GM12878 (cell line): ENCODE results near the gene GTPBP6. TPM values are rescaled to one million over a fixed set of nuclear protein-coding genes. Genes with fewer than 3 reads are reported as not detected.

Experiments used
- ATAC-seq: fragments of 200-7000 bp; cut with Tn5 transposase; 3 replicates; pipeline ENCODE4 v1.9.1; 2020; ENCODE audit warnings: mild to moderate bottlenecking, moderate library complexity
- BruUV-seq: library from RNA; stranded (reverse); fragments of 400-500 nt; replicated peaks from 2 replicates; lab custom pipeline; 2021; lab: Mats Ljungman, UMichigan
- CTCF ChIA-PET: fragments of 300-600 bp; sonication (Branson Sonifier 250); formaldehyde crosslinking; extraction: SDS; loops from one replicate; lab custom pipeline; 2021; ENCODE audit warnings: inconsistent platforms; lab: Yijun Ruan, JAX
- POLR2A ChIA-PET: fragments of 350-600 bp; formaldehyde crosslinking; extraction: SDS; loops from one replicate; lab custom pipeline; 2021; ENCODE audit warnings: inconsistent platforms; lab: Charles Lee
- RAD21 ChIA-PET: fragments of 300-600 bp; sonication (Branson Sonifier 250); formaldehyde crosslinking; loops from one replicate; lab custom pipeline; 2023; ENCODE audit warnings: antibody characterized with exemption; ENCODE audit not compliant: unreplicated experiment; lab: Charles Lee
- SMC1A ChIA-PET: fragments of 300-600 bp; sonication (Branson Sonifier 250); formaldehyde crosslinking; loops from one replicate; lab custom pipeline; 2023; ENCODE audit not compliant: unreplicated experiment, uncharacterized antibody; lab: Charles Lee
- DNase-seq: peaks from one replicate; pipeline ENCODE4 v3.0.0-alpha.2; 2011; ENCODE audit warnings: low read depth, low spot score
- FAIRE-seq: peaks from 3 replicates; lab custom pipeline; 2011; peaks lifted over from hg19 to GRCh38; lab: Jason Lieb, UNC
- H2AFZ ChIP-seq: 2 replicates; pipeline ENCODE4 v1.6.0; 2011; ENCODE audit warnings: low read depth, low read length, control low read depth; ENCODE audit not compliant: control insufficient read depth
- H3K27ac ChIP-seq: 2 replicates; pipeline ENCODE4 v1.5.1; 2011; ENCODE audit warnings: control low read depth; ENCODE audit not compliant: control insufficient read depth, insufficient read depth
- H3K27me3 ChIP-seq, 2 experiments: replicated peaks in 1 of 2; 2 replicates each; pipeline versions ENCODE4 v1.6.0 to v1.6.1; 2011; ENCODE audit warnings: low read length in 1 of 2; ENCODE audit not compliant: control insufficient read depth in 2 of 2, insufficient read depth in 2 of 2
- H3K36me3 ChIP-seq, 2 experiments: 2 replicates each; pipeline ENCODE4 v1.5.1; 2011; ENCODE audit warnings: low read length in 1 of 2; ENCODE audit not compliant: control insufficient read depth in 2 of 2, insufficient read depth in 2 of 2
- H3K4me1 ChIP-seq: 2 replicates; pipeline ENCODE4 v1.6.1; 2011; ENCODE audit warnings: mild to moderate bottlenecking, low read length, moderate library complexity, mixed read lengths; ENCODE audit not compliant: control insufficient read depth, insufficient read depth
- H3K4me2 ChIP-seq: 2 replicates; pipeline ENCODE4 v1.6.0; 2011; ENCODE audit warnings: control low read depth; ENCODE audit not compliant: control insufficient read depth, insufficient read depth
- H3K4me3 ChIP-seq: fragments of 200-600 bp; sonication (generic); 2 replicates; pipeline ENCODE4 v1.5.1; 2016
- H3K79me2 ChIP-seq: 2 replicates; pipeline ENCODE4 v1.6.0; 2011; ENCODE audit warnings: low read length; ENCODE audit not compliant: control insufficient read depth, insufficient read depth
- H3K9ac ChIP-seq: 2 replicates; pipeline ENCODE4 v1.8.0; 2011; ENCODE audit warnings: low read length, control low read depth, mixed read lengths; ENCODE audit not compliant: control insufficient read depth, insufficient read depth
- H3K9me3 ChIP-seq: replicated peaks from 3 replicates; pipeline ENCODE4 v1.5.1; 2011; ENCODE audit warnings: mild to moderate bottlenecking, low read length; ENCODE audit not compliant: control insufficient read depth, insufficient read depth
- H4K20me1 ChIP-seq: 2 replicates; pipeline ENCODE4 v1.6.0; 2011; ENCODE audit not compliant: control insufficient read depth, insufficient read depth
- BCL11A ChIP-seq: IDR thresholded peaks from 2 replicates; pipeline ENCODE4 v1.6.1; 2011; ENCODE audit warnings: low read depth, low read length
- EED ChIP-seq: sonication (generic); IDR thresholded peaks from 2 replicates; pipeline ENCODE4 v1.6.1; 2016; ENCODE audit warnings: antibody characterized with exemption, low read depth
- HDAC2 ChIP-seq: fragments of 200-600 bp; sonication (generic); IDR thresholded peaks from 2 replicates; pipeline ENCODE4 v1.6.1; 2017
- JUNB ChIP-seq: IDR thresholded peaks from 2 replicates; pipeline ENCODE4 v1.6.1; 2016; ENCODE audit warnings: antibody characterized with exemption, mild to moderate bottlenecking
- PAX5 ChIP-seq: IDR thresholded peaks from 2 replicates; pipeline ENCODE4 v1.6.1; 2011; ENCODE audit warnings: low read depth, low read length, borderline replicate concordance
- POLR2AphosphoS5 ChIP-seq: IDR thresholded peaks from 2 replicates; pipeline ENCODE4 v1.6.1; 2011; ENCODE audit warnings: mild to moderate bottlenecking, low read length, inconsistent platforms
- RB1 ChIP-seq: fragments of 450-650 bp; formaldehyde crosslinking; IDR thresholded peaks from 2 replicates; pipeline ENCODE4 v1.6.1; 2017; ENCODE audit warnings: mild to moderate bottlenecking, borderline replicate concordance
- RBBP5 ChIP-seq: fragments of 200-600 bp; sonication (generic); conservative IDR thresholded peaks from 2 replicates; pipeline ENCODE4 v1.6.1; 2016
- SRF ChIP-seq, 2 experiments: IDR thresholded peaks; 2 replicates each; pipeline ENCODE4 v1.6.1; 2011; ENCODE audit warnings: low read depth in 2 of 2, low read length in 2 of 2, mild to moderate bottlenecking in 1 of 2, moderate library complexity in 1 of 2
- WRNIP1 ChIP-seq: IDR thresholded peaks from 2 replicates; pipeline ENCODE4 v1.6.1; 2011; ENCODE audit warnings: low read depth, low read length, improper control_type of control experiment, borderline replicate concordance
- YBX1 ChIP-seq: fragments of 450-650 bp; IDR thresholded peaks from 2 replicates; pipeline ENCODE4 v1.6.1; 2016; ENCODE audit warnings: antibody characterized with exemption
- ZNF24 ChIP-seq: fragments of 450-650 bp; IDR thresholded peaks from 2 replicates; pipeline ENCODE4 v1.6.1; 2017; ENCODE audit warnings: antibody characterized with exemption, mild to moderate bottlenecking
- WGBS: methylation state at CpG from one replicate; pipeline ENCODE4 v1.1.6; 2016; ENCODE audit warnings: low lambda C conversion rate; ENCODE audit not compliant: insufficient replicate concordance, insufficient coverage; ENCODE audit errors: missing lambda C conversion rate; 5-methylcytosine and 5-hydroxymethylcytosine counted together
- in situ Hi-C: fragments of 300-500 bp; cut with MboI; formaldehyde crosslinking; loops from 9 replicates; pipeline ENCODE4 v1.14.3; 2018; ENCODE audit warnings: mixed read lengths
- intact Hi-C: fragments of 100-400 bp; cut with micrococcal nuclease; formaldehyde crosslinking; loops from one replicate; pipeline ENCODE4 v1.14.2; 2022; ENCODE audit not compliant: unreplicated experiment
- polyA plus RNA-seq, 11 experiments: library from polyadenylated mRNA; depleted of rRNA in 4 of 11; unstranded in 6 of 11; stranded (reverse) in 5 of 11; fragments of >200 nt; fragmentation: Nextera tagmentation in 4 of 11; fragmentation: Illumina TruSeq in 1 of 11; extraction: Ambion mirVana in 4 of 11; extraction: Trizol in 1 of 11; gene quantifications; 1 replicate in 1 of 11; 2 replicates in 10 of 11; pipeline versions ENCODE4 v1.2.1 to v1.2.3, GENCODE V29; 2011 to 2016; ENCODE audit warnings: inconsistent platforms in 2 of 11, missing spikeins in 2 of 11, low read depth in 1 of 11
- total RNA-seq, 4 experiments: library from RNA; depleted of rRNA in 3 of 4; stranded (reverse); fragments of >200 nt in 3 of 4; fragmentation: Illumina TruSeq in 1 of 4; extraction: Trizol in 1 of 4; gene quantifications; 2 replicates each; pipeline versions ENCODE4 v1.2.1 to v1.2.3, GENCODE V29; 2013 to 2021
- TF ChIP-seq, protein P1 (sequence below): fragments of 450-650 bp; IDR thresholded peaks from 2 replicates; pipeline ENCODE4 v1.6.1; 2017; ENCODE audit warnings: mild to moderate bottlenecking, moderate library complexity

The GTPBP6 gene
- total and polyA plus RNA-seq, 10 of the 15 experiments (the other 5 are each of a cell fraction or from before 2014, with no cell fraction given): 0.31 to 71.0 (median 21.1) TPM

DNA sequence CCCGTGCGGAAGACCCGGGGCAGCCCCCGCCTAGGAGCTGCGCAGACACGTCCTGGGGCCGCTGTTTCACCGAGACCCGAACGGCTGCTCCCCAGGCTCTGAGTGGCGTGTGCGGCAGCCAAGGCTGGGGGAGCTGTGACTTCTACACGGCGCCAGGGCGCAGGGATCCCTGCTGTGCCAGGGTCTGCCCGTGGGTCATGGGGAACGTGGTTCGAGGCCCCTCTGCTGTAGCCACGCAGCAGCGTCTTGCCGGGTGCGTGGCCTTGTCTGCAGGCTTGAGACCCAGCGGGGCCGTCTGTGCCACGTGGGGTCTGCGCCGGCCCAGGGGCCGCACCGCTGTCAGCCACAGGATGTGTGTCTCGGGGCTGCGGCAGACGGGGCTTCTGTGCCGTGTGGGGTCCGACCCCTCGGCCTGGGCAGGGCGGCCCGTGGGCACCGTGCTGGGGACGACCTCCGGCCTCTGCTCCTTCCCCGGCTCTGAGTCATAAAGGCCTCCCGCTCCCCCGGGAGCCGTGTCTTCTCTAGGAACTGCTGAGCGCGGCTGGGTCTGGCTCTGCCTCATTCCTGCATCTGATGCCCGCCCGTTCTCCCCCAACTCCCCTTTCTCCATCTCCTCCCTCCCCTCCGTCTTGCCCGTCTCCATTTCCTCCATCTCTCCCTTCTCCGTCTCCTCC is 12.7 kb upstream of the GTPBP6 start:
- H4K20me1 ChIP-seq: no peaks in the 10 kb centered on the region
- H3K27me3 ChIP-seq: no peaks in the 10 kb centered on the region
- SMC1A ChIA-PET: no interaction called here
- intact Hi-C loops: no loop called here
- WGBS: 15% methylated on average over 34 of the region's 51 CpGs
- no peak overlapping the region for H3K27ac ChIP-seq
- no peak for TF ChIP-seq RB1
- TF ChIP-seq SRF (IDR thresholded peaks at IDR 0.05; ENCODE audit: low read depth in 2 of 2, low read length in 2 of 2): no peak
- TF ChIP-seq HDAC2: no peak
- TF ChIP-seq RBBP5: no peak
- TF ChIP-seq BCL11A: no peak
- TF ChIP-seq JUNB: no peak
- TF ChIP-seq POLR2AphosphoS5: no peak
- no peak for TF ChIP-seq EED
- TF ChIP-seq, protein P1, sequence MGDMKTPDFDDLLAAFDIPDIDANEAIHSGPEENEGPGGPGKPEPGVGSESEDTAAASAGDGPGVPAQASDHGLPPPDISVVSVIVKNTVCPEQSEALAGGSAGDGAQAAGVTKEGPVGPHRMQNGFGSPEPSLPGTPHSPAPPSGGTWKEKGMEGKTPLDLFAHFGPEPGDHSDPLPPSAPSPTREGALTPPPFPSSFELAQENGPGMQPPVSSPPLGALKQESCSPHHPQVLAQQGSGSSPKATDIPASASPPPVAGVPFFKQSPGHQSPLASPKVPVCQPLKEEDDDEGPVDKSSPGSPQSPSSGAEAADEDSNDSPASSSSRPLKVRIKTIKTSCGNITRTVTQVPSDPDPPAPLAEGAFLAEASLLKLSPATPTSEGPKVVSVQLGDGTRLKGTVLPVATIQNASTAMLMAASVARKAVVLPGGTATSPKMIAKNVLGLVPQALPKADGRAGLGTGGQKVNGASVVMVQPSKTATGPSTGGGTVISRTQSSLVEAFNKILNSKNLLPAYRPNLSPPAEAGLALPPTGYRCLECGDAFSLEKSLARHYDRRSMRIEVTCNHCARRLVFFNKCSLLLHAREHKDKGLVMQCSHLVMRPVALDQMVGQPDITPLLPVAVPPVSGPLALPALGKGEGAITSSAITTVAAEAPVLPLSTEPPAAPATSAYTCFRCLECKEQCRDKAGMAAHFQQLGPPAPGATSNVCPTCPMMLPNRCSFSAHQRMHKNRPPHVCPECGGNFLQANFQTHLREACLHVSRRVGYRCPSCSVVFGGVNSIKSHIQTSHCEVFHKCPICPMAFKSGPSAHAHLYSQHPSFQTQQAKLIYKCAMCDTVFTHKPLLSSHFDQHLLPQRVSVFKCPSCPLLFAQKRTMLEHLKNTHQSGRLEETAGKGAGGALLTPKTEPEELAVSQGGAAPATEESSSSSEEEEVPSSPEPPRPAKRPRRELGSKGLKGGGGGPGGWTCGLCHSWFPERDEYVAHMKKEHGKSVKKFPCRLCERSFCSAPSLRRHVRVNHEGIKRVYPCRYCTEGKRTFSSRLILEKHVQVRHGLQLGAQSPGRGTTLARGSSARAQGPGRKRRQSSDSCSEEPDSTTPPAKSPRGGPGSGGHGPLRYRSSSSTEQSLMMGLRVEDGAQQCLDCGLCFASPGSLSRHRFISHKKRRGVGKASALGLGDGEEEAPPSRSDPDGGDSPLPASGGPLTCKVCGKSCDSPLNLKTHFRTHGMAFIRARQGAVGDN: no peak
- no peak for TF ChIP-seq ZNF24
- no peak for TF ChIP-seq WRNIP1
- no peak for TF ChIP-seq PAX5
- TF ChIP-seq YBX1: no peak
- H3K4me2 ChIP-seq: no peak overlapping the region
- FAIRE-seq (no peak), ATAC-seq (no peak), DNase-seq (no peak)
- H3K79me2 ChIP-seq: no peaks in the 10 kb centered on the region
- H2AFZ ChIP-seq: no peak overlapping the region
- POLR2A ChIA-PET: no interaction called here
- H3K4me1 ChIP-seq: no peaks in the 10 kb centered on the region
- H3K36me3 ChIP-seq: no peaks in the 10 kb centered on the region
- CTCF ChIA-PET: no interaction called here
- BruUV-seq: no TSS peak
- H3K9ac ChIP-seq: no peak overlapping the region
- H3K9me3 ChIP-seq: no peaks in the 10 kb centered on the region; the same call in 1 of the 3 replicates
- in situ Hi-C loops: no loop called here
- RAD21 ChIA-PET: no interaction called here
- no peak overlapping the region for H3K4me3 ChIP-seq
